Fibroblast of lung (primary cell): ENCODE results near the gene QDPR.

Experiments used
- EZH2 ChIP-seq: IDR thresholded peaks from 2 replicates; pipeline ENCODE4 v1.5.1; 2012; ENCODE audit warnings: low read length, control low read depth, mild to moderate bottlenecking; ENCODE audit errors: missing control alignments
- TF ChIP-seq, protein P1 (sequence below), 2 donors: IDR thresholded peaks in 1 of 2; conservative IDR thresholded peaks in 1 of 2; 1 replicate in 1 of 2; 2 replicates in 1 of 2; pipeline ENCODE4 v1.5.1; 2011 to 2012; ENCODE audit warnings: low read length in 2 of 2, control low read depth in 1 of 2, inconsistent platforms in 1 of 2, low read depth in 1 of 2, mild to moderate bottlenecking in 1 of 2

DNA sequence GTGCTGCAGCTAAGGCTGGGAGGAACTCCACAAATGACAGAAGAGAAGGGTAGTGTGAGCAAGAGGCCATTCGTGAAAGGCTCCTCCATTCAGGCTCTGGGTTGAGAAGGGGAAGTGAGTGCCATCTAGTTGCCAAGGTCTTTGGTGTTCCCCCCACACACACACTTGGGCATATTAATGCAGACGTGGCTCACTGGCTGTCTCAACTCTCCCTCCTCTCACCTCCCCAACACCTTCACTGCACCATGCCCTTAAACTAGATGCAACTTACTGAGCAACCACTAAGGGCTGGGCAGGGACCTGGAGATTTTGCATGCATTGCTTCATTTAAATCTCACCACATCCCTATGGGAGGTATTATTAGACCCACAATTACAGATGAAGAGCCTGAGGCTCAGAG, 11.8 kb upstream of the QDPR start:
- TF ChIP-seq, protein P1, sequence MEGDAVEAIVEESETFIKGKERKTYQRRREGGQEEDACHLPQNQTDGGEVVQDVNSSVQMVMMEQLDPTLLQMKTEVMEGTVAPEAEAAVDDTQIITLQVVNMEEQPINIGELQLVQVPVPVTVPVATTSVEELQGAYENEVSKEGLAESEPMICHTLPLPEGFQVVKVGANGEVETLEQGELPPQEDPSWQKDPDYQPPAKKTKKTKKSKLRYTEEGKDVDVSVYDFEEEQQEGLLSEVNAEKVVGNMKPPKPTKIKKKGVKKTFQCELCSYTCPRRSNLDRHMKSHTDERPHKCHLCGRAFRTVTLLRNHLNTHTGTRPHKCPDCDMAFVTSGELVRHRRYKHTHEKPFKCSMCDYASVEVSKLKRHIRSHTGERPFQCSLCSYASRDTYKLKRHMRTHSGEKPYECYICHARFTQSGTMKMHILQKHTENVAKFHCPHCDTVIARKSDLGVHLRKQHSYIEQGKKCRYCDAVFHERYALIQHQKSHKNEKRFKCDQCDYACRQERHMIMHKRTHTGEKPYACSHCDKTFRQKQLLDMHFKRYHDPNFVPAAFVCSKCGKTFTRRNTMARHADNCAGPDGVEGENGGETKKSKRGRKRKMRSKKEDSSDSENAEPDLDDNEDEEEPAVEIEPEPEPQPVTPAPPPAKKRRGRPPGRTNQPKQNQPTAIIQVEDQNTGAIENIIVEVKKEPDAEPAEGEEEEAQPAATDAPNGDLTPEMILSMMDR (conservative IDR thresholded peaks at IDR 0.05 in 1 of 2, IDR thresholded peaks at IDR 0.05 in 1 of 2; ENCODE audit: low read depth in 1 of 2, low read length in 2 of 2): no peak
- no peak for TF ChIP-seq EZH2
